PC-3 (cell line): Measurements from ENCODE around the gene HIPK2. TPM values are rescaled to one million over a fixed set of nuclear protein-coding genes. Genes with fewer than 3 reads are reported as not detected.

Source experiments
- ATAC-seq: fragments of 200-7000 bp; cut with Tn5 transposase; 2 replicates; pipeline ENCODE4 v1.9.1; 2020; ENCODE audit warnings: mild to moderate bottlenecking, moderate library complexity
- BruUV-seq: library from RNA; stranded (reverse); fragments of 400-500 nt; replicated peaks from 2 replicates; lab custom pipeline; 2021; lab: Mats Ljungman, UMichigan
- CTCF ChIA-PET: fragments of 300-600 bp; sonication (Branson Sonifier 250); formaldehyde crosslinking; loops from one replicate; lab custom pipeline; 2022; ENCODE audit warnings: antibody characterized with exemption; lab: Charles Lee
- POLR2A ChIA-PET: fragments of 300-600 bp; sonication (Branson Sonifier 250); formaldehyde crosslinking; loops from one replicate; lab custom pipeline; 2022; ENCODE audit warnings: antibody characterized with exemption; ENCODE audit not compliant: unreplicated experiment; lab: Charles Lee
- DNase-seq: peaks from one replicate; pipeline ENCODE4 v3.0.0-alpha.2; 2015
- H2AFZ ChIP-seq: fragments of 300-600 bp; sonication (generic); 2 replicates; pipeline ENCODE4 v1.6.0; 2016; ENCODE audit warnings: antibody characterized with exemption, low read length
- H3F3A ChIP-seq: fragments of 300-600 bp; sonication (generic); one replicate; pipeline ENCODE4 v1.6.0; 2017; ENCODE audit warnings: antibody characterized with exemption, low read length, control low read depth, mild to moderate bottlenecking; ENCODE audit not compliant: unreplicated experiment
- H3K27ac ChIP-seq: fragments of 300-600 bp; sonication (generic); 2 replicates; pipeline ENCODE4 v1.5.1; 2016; ENCODE audit warnings: mild to moderate bottlenecking, low read length
- H3K27me3 ChIP-seq: fragments of 300-600 bp; sonication (generic); 2 replicates; pipeline ENCODE4 v1.6.1; 2016; ENCODE audit warnings: low read length, mixed read lengths
- H3K36me3 ChIP-seq: fragments of 300-600 bp; sonication (generic); 2 replicates; pipeline ENCODE4 v1.6.1; 2016; ENCODE audit warnings: low read depth, mixed run types, low read length, mixed read lengths
- H3K4me1 ChIP-seq: fragments of 300-600 bp; sonication (generic); 2 replicates; pipeline ENCODE4 v1.5.1; 2016; ENCODE audit warnings: low read length; ENCODE audit not compliant: insufficient read depth
- H3K4me2 ChIP-seq: fragments of 300-600 bp; sonication (generic); 2 replicates; pipeline ENCODE4 v1.6.0; 2016; ENCODE audit warnings: low read length
- H3K4me3 ChIP-seq: fragments of 300-600 bp; sonication (generic); 2 replicates; pipeline ENCODE4 v1.5.1; 2016; ENCODE audit warnings: mild to moderate bottlenecking, low read length, mixed read lengths
- H3K79me2 ChIP-seq: fragments of 300-600 bp; sonication (generic); 2 replicates; pipeline ENCODE4 v1.6.1; 2017; ENCODE audit warnings: low read length, mixed read lengths
- H3K9ac ChIP-seq: fragments of 300-600 bp; sonication (generic); 2 replicates; pipeline ENCODE4 v1.6.0; 2016; ENCODE audit warnings: mild to moderate bottlenecking, low read length
- H3K9me2 ChIP-seq: fragments of 300-600 bp; sonication (generic); replicated peaks from 2 replicates; pipeline ENCODE4 v1.6.1; 2016; ENCODE audit warnings: mixed run types, low read length, mixed read lengths
- H3K9me3 ChIP-seq: fragments of 300-600 bp; sonication (generic); 2 replicates; pipeline ENCODE4 v1.6.1; 2016; ENCODE audit warnings: low read length, mixed read lengths
- H4K20me1 ChIP-seq: fragments of 300-600 bp; sonication (generic); 2 replicates; pipeline ENCODE4 v1.6.1; 2016; ENCODE audit warnings: low read length, mixed read lengths
- EZH2 ChIP-seq: fragments of 300-600 bp; sonication (generic); IDR thresholded peaks from one replicate; pipeline ENCODE4 v1.6.1; 2017; ENCODE audit warnings: antibody characterized with exemption, mild to moderate bottlenecking, low read length; ENCODE audit not compliant: unreplicated experiment
- EZH2phosphoT487 ChIP-seq: fragments of 300-600 bp; sonication (generic); IDR thresholded peaks from 2 replicates; pipeline ENCODE4 v1.6.1; 2018; ENCODE audit warnings: mild to moderate bottlenecking, antibody characterized with exemption, low read length, borderline replicate concordance
- intact Hi-C: fragments of 100-400 bp; cut with micrococcal nuclease; formaldehyde crosslinking; loops from 2 replicates; pipeline ENCODE4 v1.9.0; 2023
- total RNA-seq: library from RNA; depleted of rRNA; stranded (reverse); fragments of >200 nt; gene quantifications from 2 replicates; pipeline ENCODE4 v1.2.3, GENCODE V29; 2014
- TF ChIP-seq, protein P1 (sequence below): fragments of 300-600 bp; sonication (generic); conservative IDR thresholded peaks from 2 replicates; pipeline ENCODE4 v1.5.1; 2017; ENCODE audit warnings: antibody characterized with exemption, low read depth, mild to moderate bottlenecking, low read length

HIPK2 gene
- total RNA-seq, 1 experiment from 2014 or later = 38.1 TPM

DNA sequence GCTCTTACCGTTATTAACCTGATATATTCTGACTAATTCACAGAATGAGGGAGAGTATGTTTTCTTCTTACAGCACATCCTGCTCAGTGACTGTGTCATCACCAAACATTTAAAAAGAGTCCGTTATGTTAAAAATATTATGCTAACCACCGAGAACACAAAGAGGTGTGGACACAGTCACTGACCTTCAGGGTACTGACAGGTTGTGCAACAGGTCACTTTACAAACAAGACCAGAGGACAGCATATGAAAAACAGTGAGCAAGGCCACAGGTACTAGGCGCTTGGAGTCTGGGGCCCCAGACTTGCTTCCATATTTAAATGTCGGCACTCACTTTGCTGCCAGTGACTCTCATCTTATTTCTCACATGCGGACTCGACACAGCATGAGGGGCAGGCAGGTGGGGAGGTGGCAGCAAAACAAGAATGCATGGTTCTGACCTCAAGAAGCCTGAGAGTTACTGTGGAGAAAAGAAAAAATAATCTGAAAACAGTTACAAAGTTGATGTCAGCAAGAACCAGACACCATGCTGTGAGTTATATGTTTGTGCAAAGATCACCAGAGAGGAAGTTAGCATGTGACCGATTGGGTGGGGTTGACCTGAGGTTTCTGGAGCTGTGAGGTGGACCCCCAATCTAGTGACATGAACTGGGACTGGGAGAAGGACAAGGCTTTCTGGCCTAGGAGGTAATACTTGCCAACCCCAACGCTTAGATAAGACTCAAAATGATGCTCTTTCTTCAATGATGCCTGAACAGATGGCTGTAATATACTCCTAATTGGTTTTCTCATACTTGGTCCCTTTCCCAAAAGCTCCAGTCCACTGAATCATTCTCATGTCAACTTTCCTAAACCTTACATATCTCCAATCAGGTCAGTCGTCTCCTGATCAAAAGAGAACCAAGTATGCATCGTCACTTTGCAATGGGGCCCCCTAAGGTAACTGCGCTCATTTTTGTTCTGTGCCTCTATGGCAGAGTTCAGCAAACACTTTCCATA, 102.4 kb downstream of the HIPK2 start:
- peaks cover 67% of the 10 kb centered on the region for H3K4me1 ChIP-seq
- no peaks in the 10 kb centered on the region for H3K9me2 ChIP-seq
- intact Hi-C loops = no loop called here
- ChIA-PET POLR2A (no interaction called here), CTCF (no interaction called here)
- TF ChIP-seq, protein P1, sequence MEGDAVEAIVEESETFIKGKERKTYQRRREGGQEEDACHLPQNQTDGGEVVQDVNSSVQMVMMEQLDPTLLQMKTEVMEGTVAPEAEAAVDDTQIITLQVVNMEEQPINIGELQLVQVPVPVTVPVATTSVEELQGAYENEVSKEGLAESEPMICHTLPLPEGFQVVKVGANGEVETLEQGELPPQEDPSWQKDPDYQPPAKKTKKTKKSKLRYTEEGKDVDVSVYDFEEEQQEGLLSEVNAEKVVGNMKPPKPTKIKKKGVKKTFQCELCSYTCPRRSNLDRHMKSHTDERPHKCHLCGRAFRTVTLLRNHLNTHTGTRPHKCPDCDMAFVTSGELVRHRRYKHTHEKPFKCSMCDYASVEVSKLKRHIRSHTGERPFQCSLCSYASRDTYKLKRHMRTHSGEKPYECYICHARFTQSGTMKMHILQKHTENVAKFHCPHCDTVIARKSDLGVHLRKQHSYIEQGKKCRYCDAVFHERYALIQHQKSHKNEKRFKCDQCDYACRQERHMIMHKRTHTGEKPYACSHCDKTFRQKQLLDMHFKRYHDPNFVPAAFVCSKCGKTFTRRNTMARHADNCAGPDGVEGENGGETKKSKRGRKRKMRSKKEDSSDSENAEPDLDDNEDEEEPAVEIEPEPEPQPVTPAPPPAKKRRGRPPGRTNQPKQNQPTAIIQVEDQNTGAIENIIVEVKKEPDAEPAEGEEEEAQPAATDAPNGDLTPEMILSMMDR = no peak
- TF ChIP-seq EZH2 (no peak), EZH2phosphoT487 (no peak)
- no peaks in the 10 kb centered on the region for H3K27me3 ChIP-seq
- no peaks in the 10 kb centered on the region for H3K9me3 ChIP-seq
- H3K79me2 ChIP-seq = peaks cover 53% of the 10 kb centered on the region
- H4K20me1 ChIP-seq = no peaks in the 10 kb centered on the region
- peak overlapping the region; percentile 15 for H3K9ac ChIP-seq
- peak overlapping the region; percentile 100 for H3K27ac ChIP-seq
- H2AFZ ChIP-seq = no peak overlapping the region
- no TSS peak for BruUV-seq
- H3K4me2 ChIP-seq = no peak overlapping the region
- no peak for ATAC-seq
- 0 out of 2 replicates have a peak, but pooled peaks cover 13% of the 10 kb centered on the region for H3K36me3 ChIP-seq
- H3K4me3 ChIP-seq = no peak overlapping the region
- DNase-seq = no peak
- H3F3A ChIP-seq = peaks cover 23% of the 10 kb centered on the region

DNA sequence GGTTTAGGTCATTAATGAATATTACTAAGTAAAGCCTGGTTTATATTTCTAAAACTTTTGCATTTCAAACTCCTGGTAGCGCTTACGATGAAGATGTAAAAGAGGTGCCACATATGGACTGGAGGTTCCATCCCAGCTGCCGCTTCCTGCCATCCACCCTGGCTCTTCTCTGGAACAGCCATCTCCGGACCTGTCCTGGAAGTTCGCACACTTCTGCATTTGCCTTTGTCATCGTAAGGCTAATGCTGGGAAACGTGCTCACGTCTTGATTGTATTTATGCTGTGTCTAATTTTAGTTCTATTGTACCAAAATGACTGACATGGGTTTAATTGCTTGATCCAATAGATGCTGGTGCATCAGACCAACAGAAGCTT, 103.1 kb downstream of the HIPK2 start:
- ChIA-PET POLR2A (no interaction called here), CTCF (no interaction called here)
- H3K9me3 ChIP-seq = no peaks in the 10 kb centered on the region
- DNase-seq (no peak), ATAC-seq (no peak)
- peaks cover 60% of the 10 kb centered on the region for H3K79me2 ChIP-seq
- H2AFZ ChIP-seq = no peak overlapping the region
- H3F3A ChIP-seq = peaks cover 17% of the 10 kb centered on the region
- intact Hi-C loops = loop anchor here (5.0 kb wide), 1 partner anchor 243 kb away; no protein-coding TSS in a partner anchor
- H3K9me2 ChIP-seq = no peaks in the 10 kb centered on the region
- no peaks in the 10 kb centered on the region for H4K20me1 ChIP-seq
- no peak overlapping the region for H3K4me2 ChIP-seq
- peaks cover 16% of the 10 kb centered on the region; the same call in 1 of the 2 replicates for H3K36me3 ChIP-seq
- H3K4me1 ChIP-seq = peaks cover 60% of the 10 kb centered on the region
- TF ChIP-seq, protein P1 = no peak
- peak overlapping the region; percentile 100 for H3K27ac ChIP-seq
- no peak overlapping the region for H3K4me3 ChIP-seq
- no TSS peak for BruUV-seq
- H3K9ac ChIP-seq = peak overlapping the region; percentile 15; the same call in 1 of the 2 replicates
- no peaks in the 10 kb centered on the region for H3K27me3 ChIP-seq
